Stimulated activated CD8-positive, alpha-beta memory T cell treated with anti-CD3 and anti-CD28 coated beads, Interleukin-15, amount 100 ng/mL, for 48 hours (primary cell): ENCODE data around the gene FRMD1.

ENCODE experiments used
- DNase-seq, 2 donors: peaks; one replicate each; pipeline ENCODE4 v3.0.0-alpha.2; 2020; ENCODE audit warnings: low read depth in 2 of 2

FRMD1 gene

GRCh38 chr6:168055696-168056489, 23.1 kb downstream of the FRMD1 start:
- no peak for DNase-seq

- DNase-seq, result no peak
Observed at GRCh38 chr6:168054765-168055560, 24.0 kb downstream of the FRMD1 start.

GRCh38 chr6:168053957-168054471, 25.0 kb downstream of the FRMD1 start:
- no peak for DNase-seq

- DNase-seq, result no peak
Observed at GRCh38 chr6:168053086-168053956, 25.7 kb downstream of the FRMD1 start.

GRCh38 chr6:168052291-168052891, 26.6 kb downstream of the FRMD1 start:
- no peak for DNase-seq

- no peak for DNase-seq
Observed at GRCh38 chr6:168051648-168052047, 27.4 kb downstream of the FRMD1 start.

- no peak for DNase-seq
Observed at GRCh38 chr6:168050881-168051586, 28.0 kb downstream of the FRMD1 start.

GRCh38 chr6:168050225-168050880, 28.7 kb downstream of the FRMD1 start:
- DNase-seq, result no peak

- no peak for DNase-seq
Observed at GRCh38 chr6:168049706-168050224, 29.2 kb downstream of the FRMD1 start.

- no peak for DNase-seq
Observed at GRCh38 chr6:168049277-168049676, 29.7 kb downstream of the FRMD1 start.

GRCh38 chr6:168048724-168049025, 30.3 kb downstream of the FRMD1 start:
- DNase-seq, result no peak

- DNase-seq, result no peak
Observed at GRCh38 chr6:168047841-168048723, 30.9 kb downstream of the FRMD1 start.

GRCh38 chr6:168046696-168047095, 32.3 kb downstream of the FRMD1 start:
- no peak for DNase-seq

- no peak for DNase-seq
Observed at GRCh38 chr6:168045706-168046620, 33.0 kb downstream of the FRMD1 start.

GRCh38 chr6:168045141-168045691, 33.8 kb downstream of the FRMD1 start:
- DNase-seq, result no peak

GRCh38 chr6:168044521-168045130, 34.4 kb downstream of the FRMD1 start:
- DNase-seq, result no peak

GRCh38 chr6:168043848-168044415, 35.1 kb downstream of the FRMD1 start:
- DNase-seq, result no peak
